DMS79 treated with DMSO at 0.1 percent for 48 hours (cell line): ENCODE measurements around the gene SDF2.
A peak's percentile ranks its signal among the peaks of the same experiment; 100 is the strongest.
"Not testable (repeated sequence)": the region's sequence is repeated elsewhere in the genome, so short reads cannot be mapped to it uniquely, and the experiment has no call there.

ENCODE experiments used
- DNase-seq: peaks from one replicate; lab custom pipeline; 2025; lab: John Stamatoyannopoulos, UW

SDF2 gene

GRCh38 chr17:28684963-28685362 is 23.3 kb upstream of the SDF2 start:
- peak; percentile 98 for DNase-seq

- DNase-seq = no peak
Measured at GRCh38 chr17:28682655-28683054, 20.9 kb upstream of the SDF2 start.

- no peak for DNase-seq
Measured at GRCh38 chr17:28675980-28676379, 14.3 kb upstream of the SDF2 start.

- no peak for DNase-seq
Measured at GRCh38 chr17:28675490-28675889, 13.8 kb upstream of the SDF2 start.

GRCh38 chr17:28669918-28670317 is 8.2 kb upstream of the SDF2 start:
- no peak for DNase-seq

GRCh38 chr17:28667870-28668269 is 6.2 kb upstream of the SDF2 start:
- no peak for DNase-seq

- no peak for DNase-seq
Measured at GRCh38 chr17:28665994-28666393, 4.3 kb upstream of the SDF2 start.

- no peak for DNase-seq
Measured at GRCh38 chr17:28663723-28664122, 2.0 kb upstream of the SDF2 start.

- DNase-seq = peak; percentile 27
Measured at GRCh38 chr17:28662527-28662829, 772 bp upstream of the SDF2 start.

GRCh38 chr17:28659497-28659881 is 2.2 kb downstream of the SDF2 start:
- DNase-seq = not testable (repeated sequence)

- DNase-seq = not testable (repeated sequence)
Measured at GRCh38 chr17:28658766-28659496, 2.8 kb downstream of the SDF2 start.

GRCh38 chr17:28658342-28658741 is 3.4 kb downstream of the SDF2 start:
- DNase-seq = not testable (repeated sequence)

- no peak for DNase-seq
Measured at GRCh38 chr17:28657756-28658155, 4.0 kb downstream of the SDF2 start.

GRCh38 chr17:28655160-28655559 is 6.5 kb downstream of the SDF2 start:
- no peak for DNase-seq

GRCh38 chr17:28648698-28649097 is 13.0 kb downstream of the SDF2 start:
- DNase-seq = no peak

- no peak for DNase-seq
Measured at GRCh38 chr17:28646039-28646754, 15.5 kb downstream of the SDF2 start.

GRCh38 chr17:28645576-28645939 is 16.1 kb downstream of the SDF2 start:
- DNase-seq = no peak

- DNase-seq = peak; percentile 87
Measured at GRCh38 chr17:28644787-28645575, 16.7 kb downstream of the SDF2 start, which contains the start of gene BLTP2. BLTP2 (minus strand) TSS chr17:28645158; CDS start chr17:28645056, 102 bp downstream.

- peak; percentile 16 for DNase-seq
Measured at GRCh38 chr17:28643983-28644786, 17.5 kb downstream of the SDF2 start.

- DNase-seq = no peak
Measured at GRCh38 chr17:28641579-28641978, 20.1 kb downstream of the SDF2 start.

- DNase-seq = no peak
Measured at GRCh38 chr17:28635506-28635905, 26.2 kb downstream of the SDF2 start.
